HepG2 (cell line): ENCODE results near the gene HIRA. TPM values are rescaled to one million over a fixed set of nuclear protein-coding genes. Genes with fewer than 3 reads are reported as not detected.

Source experiments
- ELF3 ChIP-seq: IDR thresholded peaks from 2 replicates; pipeline ENCODE4 v1.6.1; 2016; ENCODE audit warnings: missing genetic modification reagents, missing compliant biosample characterization
- FOXP4 ChIP-seq: sonication (generic); formaldehyde crosslinking; IDR thresholded peaks from 2 replicates; pipeline ENCODE4 v1.4.0; 2020; ENCODE audit warnings: missing genetic modification reagents
- GABPB1 ChIP-seq: IDR thresholded peaks from 2 replicates; pipeline ENCODE4 v1.6.1; 2016; ENCODE audit warnings: mild to moderate bottlenecking, missing genetic modification reagents, moderate library complexity, missing compliant biosample characterization
- GMEB1 ChIP-seq: sonication (generic); formaldehyde crosslinking; IDR thresholded peaks from 2 replicates; pipeline ENCODE4 v1.5.1; 2020; ENCODE audit warnings: missing genetic modification reagents, mild to moderate bottlenecking, borderline replicate concordance
- HOXA5 ChIP-seq: sonication (generic); formaldehyde crosslinking; IDR thresholded peaks from 2 replicates; pipeline ENCODE4 v1.4.0; 2020; ENCODE audit warnings: missing genetic modification reagents
- KLF13 ChIP-seq: sonication (generic); formaldehyde crosslinking; IDR thresholded peaks from 2 replicates; pipeline ENCODE4 v1.4.0; 2020; ENCODE audit warnings: mild to moderate bottlenecking, missing genetic modification reagents
- LBX2 ChIP-seq: sonication (generic); formaldehyde crosslinking; IDR thresholded peaks from 2 replicates; pipeline ENCODE4 v1.5.0; 2020; ENCODE audit warnings: missing genetic modification reagents, mild to moderate bottlenecking, borderline replicate concordance
- LCORL ChIP-seq, 2 experiments: fragments of 450-650 bp in 1 of 2; sonication (generic) in 1 of 2; formaldehyde crosslinking in 1 of 2; IDR thresholded peaks; 2 replicates each; pipeline versions ENCODE4 v1.5.0 to v1.6.1; 2017 to 2020; ENCODE audit warnings: antibody characterized with exemption in 1 of 2, missing genetic modification reagents in 1 of 2
- MTA1 ChIP-seq: sonication (generic); formaldehyde crosslinking; IDR thresholded peaks from 2 replicates; pipeline ENCODE4 v1.4.0; 2020; ENCODE audit warnings: missing genetic modification reagents, mild to moderate bottlenecking, borderline replicate concordance
- MTF2 ChIP-seq: sonication (generic); formaldehyde crosslinking; IDR thresholded peaks from 2 replicates; pipeline ENCODE4 v1.5.0; 2020; ENCODE audit warnings: missing genetic modification reagents, borderline replicate concordance
- POGK ChIP-seq: sonication (generic); formaldehyde crosslinking; conservative IDR thresholded peaks from 2 replicates; pipeline ENCODE4 v1.8.0; 2022; ENCODE audit warnings: mild to moderate bottlenecking, moderate library complexity, missing genetic modification reagents
- PREB ChIP-seq: sonication (generic); formaldehyde crosslinking; IDR thresholded peaks from 2 replicates; pipeline ENCODE4 v1.4.0; 2020; ENCODE audit warnings: missing genetic modification reagents
- RBFOX2 ChIP-seq: fragments of 200-400 bp; formaldehyde crosslinking; IDR thresholded peaks from 2 replicates; pipeline ENCODE4 v1.6.1; 2017; ENCODE audit warnings: low read depth, mild to moderate bottlenecking, low read length
- RFXAP ChIP-seq: sonication (generic); formaldehyde crosslinking; IDR thresholded peaks from 2 replicates; pipeline ENCODE4 v1.4.0; 2020; ENCODE audit warnings: missing genetic modification reagents, borderline replicate concordance
- RXRA ChIP-seq: sonication (generic); formaldehyde crosslinking; IDR thresholded peaks from 2 replicates; pipeline ENCODE4 v1.5.1; 2020; ENCODE audit warnings: missing genetic modification reagents
- SP5 ChIP-seq: IDR thresholded peaks from 2 replicates; pipeline ENCODE4 v1.6.1; 2016; ENCODE audit warnings: low read depth, borderline replicate concordance
- TCF7L2 ChIP-seq: IDR thresholded peaks from 2 replicates; pipeline ENCODE4 v1.6.1; 2011; ENCODE audit warnings: mild to moderate bottlenecking, low read depth, low read length, moderate library complexity
- YY1 ChIP-seq: IDR thresholded peaks from 2 replicates; pipeline ENCODE4 v1.6.1; 2011; ENCODE audit warnings: low read length, low read depth, moderate library complexity, mild to moderate bottlenecking; ENCODE audit not compliant: insufficient read depth, insufficient replicate concordance
- ZNF234 ChIP-seq: sonication (generic); formaldehyde crosslinking; conservative IDR thresholded peaks from 2 replicates; pipeline ENCODE4 v1.5.1; 2020; ENCODE audit warnings: mild to moderate bottlenecking, missing genetic modification reagents
- ZNF563 ChIP-seq: sonication (generic); formaldehyde crosslinking; IDR thresholded peaks from 2 replicates; pipeline ENCODE4 v1.8.0; 2022; ENCODE audit warnings: mild to moderate bottlenecking, moderate library complexity, missing genetic modification reagents
- ZNF75D ChIP-seq: sonication (generic); formaldehyde crosslinking; IDR thresholded peaks from 2 replicates; pipeline ENCODE4 v1.8.1; 2023; ENCODE audit warnings: missing genetic modification reagents, mild to moderate bottlenecking, borderline replicate concordance
- polyA plus RNA-seq, 8 experiments: library from polyadenylated mRNA; depleted of rRNA in 3 of 8; stranded (reverse) in 7 of 8; unstranded in 1 of 8; fragments of >200 nt; fragmentation: Illumina TruSeq in 4 of 8; extraction: Trizol in 4 of 8; gene quantifications; 2 replicates each; pipeline versions ENCODE4 v1.2.1 to v1.2.3, GENCODE V29; 2011 to 2016; ENCODE audit warnings: low read depth in 4 of 8, missing spikeins in 1 of 8, mixed read lengths in 1 of 8; ENCODE audit not compliant: insufficient read depth in 1 of 8
- total RNA-seq, 5 experiments: library from RNA; depleted of rRNA; stranded (reverse); fragments of >200 nt; fragmentation: Illumina TruSeq; extraction: Trizol; gene quantifications; 2 replicates each; pipeline ENCODE4 v1.2.3, GENCODE V29; 2016; ENCODE audit warnings: low read depth in 1 of 5

The HIRA gene
- total and polyA plus RNA-seq, 2 of the 13 experiments (the other 11 are each of a cell fraction or from before 2014, with no cell fraction given): 21.5 to 29.2 TPM

- TF ChIP-seq SP5 (CRISPR knock-in tag) (peak; percentile 38; the same call in 1 of the 2 replicates), TCF7L2 (no peak), LBX2 (CRISPR knock-in tag) (no peak; the same call in 1 of the 2 replicates), ZNF234 (CRISPR knock-in tag) (no peak), ELF3 (CRISPR knock-in tag) (no peak), GABPB1 (0 out of 2 replicates have a peak, but pooled peaks have one; percentile 6), LCORL (IDR thresholded peaks at IDR 0.05) (no peak), LCORL (CRISPR knock-in tag; IDR thresholded peaks at IDR 0.05) (peak; percentile 73), POGK (CRISPR knock-in tag) (peak; percentile 13; the same call in 1 of the 2 replicates), HOXA5 (CRISPR knock-in tag) (0 out of 2 replicates have a peak, but pooled peaks have one; percentile 69), MTA1 (CRISPR knock-in tag) (0 out of 2 replicates have a peak, but pooled peaks have one; percentile 73), MTF2 (CRISPR knock-in tag) (no peak), YY1 (peak; percentile 58), RXRA (CRISPR knock-in tag) (peak; percentile 10; the same call in 1 of the 2 replicates), PREB (CRISPR knock-in tag) (no peak), KLF13 (0 out of 2 replicates have a peak, but pooled peaks have one; percentile 74), GMEB1 (peak; percentile 31; the same call in 1 of the 2 replicates), ZNF563 (0 out of 2 replicates have a peak, but pooled peaks have one; percentile 59), FOXP4 (no peak), RBFOX2 (peak; percentile 52), RFXAP (CRISPR knock-in tag) (no peak), ZNF75D (CRISPR knock-in tag) (no peak)
Measured at GRCh38 chr22:19291580-19292457, 139.7 kb downstream of the HIRA start, which contains the start of gene CLTCL1 (continued).
